Measurements from ENCODE around the gene ACTR2.

DNA sequence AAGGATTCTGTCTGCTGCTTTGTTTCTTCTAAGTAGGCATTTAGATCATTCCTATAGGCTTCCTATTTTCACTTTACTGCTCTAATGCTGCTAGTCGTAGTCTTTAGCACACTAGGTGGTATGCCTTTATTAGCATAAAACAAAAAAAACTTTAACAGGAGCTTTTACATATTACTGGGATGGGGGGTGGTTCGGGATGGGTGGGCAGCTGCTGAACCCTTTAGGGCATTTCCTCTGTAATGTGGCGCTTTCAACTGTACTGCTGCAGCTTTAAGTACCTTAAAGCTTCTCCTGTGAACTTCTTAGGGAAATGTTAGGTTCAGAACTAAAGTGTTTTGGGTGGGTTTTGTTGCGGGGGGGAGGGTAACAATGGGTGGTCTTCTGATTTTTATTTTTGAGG lies 41.3 kb downstream of the ACTR2 start:
- TF ChIP-seq POLR2A (IDR thresholded peaks at IDR 0.05): no peak
- TF ChIP-seq, protein P1, sequence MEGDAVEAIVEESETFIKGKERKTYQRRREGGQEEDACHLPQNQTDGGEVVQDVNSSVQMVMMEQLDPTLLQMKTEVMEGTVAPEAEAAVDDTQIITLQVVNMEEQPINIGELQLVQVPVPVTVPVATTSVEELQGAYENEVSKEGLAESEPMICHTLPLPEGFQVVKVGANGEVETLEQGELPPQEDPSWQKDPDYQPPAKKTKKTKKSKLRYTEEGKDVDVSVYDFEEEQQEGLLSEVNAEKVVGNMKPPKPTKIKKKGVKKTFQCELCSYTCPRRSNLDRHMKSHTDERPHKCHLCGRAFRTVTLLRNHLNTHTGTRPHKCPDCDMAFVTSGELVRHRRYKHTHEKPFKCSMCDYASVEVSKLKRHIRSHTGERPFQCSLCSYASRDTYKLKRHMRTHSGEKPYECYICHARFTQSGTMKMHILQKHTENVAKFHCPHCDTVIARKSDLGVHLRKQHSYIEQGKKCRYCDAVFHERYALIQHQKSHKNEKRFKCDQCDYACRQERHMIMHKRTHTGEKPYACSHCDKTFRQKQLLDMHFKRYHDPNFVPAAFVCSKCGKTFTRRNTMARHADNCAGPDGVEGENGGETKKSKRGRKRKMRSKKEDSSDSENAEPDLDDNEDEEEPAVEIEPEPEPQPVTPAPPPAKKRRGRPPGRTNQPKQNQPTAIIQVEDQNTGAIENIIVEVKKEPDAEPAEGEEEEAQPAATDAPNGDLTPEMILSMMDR (IDR thresholded peaks at IDR 0.05): no peak
- no peak for TF ChIP-seq EP300 (IDR thresholded peaks at IDR 0.05)
